Measurements from ENCODE around the gene FRAS1. TPM values are rescaled to one million over a fixed set of nuclear protein-coding genes. Genes with fewer than 3 reads are reported as not detected.
"Not testable (repeated sequence)": the region's sequence is repeated elsewhere in the genome, so short reads cannot be mapped to it uniquely, and the experiment has no call there.

Gene FRAS1
- total RNA-seq, 2 experiments from 2014 or later: 0.05 to 0.22 TPM

DNA sequence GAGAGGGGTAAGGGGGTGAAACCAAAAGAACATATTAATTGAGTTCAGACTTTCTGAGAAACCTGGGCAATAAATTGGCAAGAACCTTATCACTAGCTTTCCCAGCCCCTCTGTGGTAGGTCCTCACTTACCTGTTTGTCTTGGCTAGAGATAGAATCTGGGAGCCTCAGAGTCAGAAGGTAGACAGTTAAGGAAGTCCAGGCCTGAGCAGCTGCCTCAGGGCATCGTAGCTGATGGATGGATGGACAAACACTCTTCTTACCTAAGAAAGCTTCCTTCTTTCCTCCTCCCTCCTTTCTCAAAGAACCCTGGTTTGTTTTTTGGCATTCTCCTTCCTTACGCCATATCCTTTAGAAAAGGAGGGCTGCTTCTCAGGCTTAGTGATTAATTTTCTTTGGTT is 24.4 kb downstream of the FRAS1 start:
- ATAC-seq: no peak

GRCh38 chr4:78083035-78083434 is 25.9 kb downstream of the FRAS1 start:
- ChIA-PET POLR2A (no interaction called here), CTCF (no interaction called here)
- Mint-ChIP-seq H3K4me3 (no peak overlapping the region), H3K9me3 (no peaks in the 10 kb centered on the region), H3K36me3 (ENCODE audit: low read depth) (no peaks in the 10 kb centered on the region), H3K27me3 (peaks cover 17% of the 10 kb centered on the region), H3K27ac (no peak overlapping the region), H3K4me1 (ENCODE audit: low read depth) (no peaks in the 10 kb centered on the region)
- intact Hi-C loops (cut with micrococcal nuclease): no loop called here
- ATAC-seq: no peak
- TF ChIP-seq, protein P1, sequence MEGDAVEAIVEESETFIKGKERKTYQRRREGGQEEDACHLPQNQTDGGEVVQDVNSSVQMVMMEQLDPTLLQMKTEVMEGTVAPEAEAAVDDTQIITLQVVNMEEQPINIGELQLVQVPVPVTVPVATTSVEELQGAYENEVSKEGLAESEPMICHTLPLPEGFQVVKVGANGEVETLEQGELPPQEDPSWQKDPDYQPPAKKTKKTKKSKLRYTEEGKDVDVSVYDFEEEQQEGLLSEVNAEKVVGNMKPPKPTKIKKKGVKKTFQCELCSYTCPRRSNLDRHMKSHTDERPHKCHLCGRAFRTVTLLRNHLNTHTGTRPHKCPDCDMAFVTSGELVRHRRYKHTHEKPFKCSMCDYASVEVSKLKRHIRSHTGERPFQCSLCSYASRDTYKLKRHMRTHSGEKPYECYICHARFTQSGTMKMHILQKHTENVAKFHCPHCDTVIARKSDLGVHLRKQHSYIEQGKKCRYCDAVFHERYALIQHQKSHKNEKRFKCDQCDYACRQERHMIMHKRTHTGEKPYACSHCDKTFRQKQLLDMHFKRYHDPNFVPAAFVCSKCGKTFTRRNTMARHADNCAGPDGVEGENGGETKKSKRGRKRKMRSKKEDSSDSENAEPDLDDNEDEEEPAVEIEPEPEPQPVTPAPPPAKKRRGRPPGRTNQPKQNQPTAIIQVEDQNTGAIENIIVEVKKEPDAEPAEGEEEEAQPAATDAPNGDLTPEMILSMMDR (IDR thresholded peaks at IDR 0.05): no peak
- no peak for DNase-seq

More for the DNA sequence above, 24.4 kb downstream of the FRAS1 start:
- H3K4me3 Mint-ChIP-seq: no peak overlapping the region
- ChIA-PET CTCF (no interaction called here), POLR2A (no interaction called here)
- no peaks in the 10 kb centered on the region for H3K36me3 Mint-ChIP-seq (ENCODE audit: low read depth)
- DNase-seq: no peak
- intact Hi-C loops (cut with micrococcal nuclease): no loop called here
- TF ChIP-seq, protein P1 (IDR thresholded peaks at IDR 0.05): no peak
- peaks cover 17% of the 10 kb centered on the region for H3K27me3 Mint-ChIP-seq
- H3K4me1 Mint-ChIP-seq (ENCODE audit: low read depth): no peaks in the 10 kb centered on the region
- H3K27ac Mint-ChIP-seq: no peak overlapping the region
- no peaks in the 10 kb centered on the region for H3K9me3 Mint-ChIP-seq

DNA sequence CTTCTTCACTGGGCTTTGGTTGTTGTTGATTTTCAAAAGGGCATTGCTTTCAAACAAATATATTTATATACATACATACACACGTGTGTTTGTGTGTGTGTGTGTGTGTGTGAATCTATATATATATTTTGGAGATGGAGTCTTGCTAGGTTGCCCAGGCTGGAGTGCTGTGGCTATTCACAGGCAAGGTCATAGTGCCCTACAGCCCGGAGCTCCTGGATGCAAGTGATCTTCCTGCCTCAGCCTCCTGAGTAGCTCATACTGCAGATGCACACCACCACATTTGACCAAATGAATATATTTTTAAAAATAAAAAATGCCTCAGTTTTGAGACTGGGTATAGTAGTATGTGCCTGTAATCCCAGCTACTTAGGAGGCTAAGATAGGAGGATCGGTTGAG is 34.4 kb downstream of the FRAS1 start:
- no peaks in the 10 kb centered on the region for H3K4me1 Mint-ChIP-seq (ENCODE audit: low read depth)
- no peaks in the 10 kb centered on the region for H3K36me3 Mint-ChIP-seq (ENCODE audit: low read depth)
- DNase-seq (no peak), ATAC-seq (no peak)
- POLR2A ChIA-PET: no interaction called here
- CTCF ChIA-PET: no interaction called here
- peaks cover 3% of the 10 kb centered on the region for H3K27me3 Mint-ChIP-seq
- no peak overlapping the region for H3K4me3 Mint-ChIP-seq
- intact Hi-C loops (cut with micrococcal nuclease): no loop called here
- TF ChIP-seq, protein P1 (IDR thresholded peaks at IDR 0.05): no peak
- H3K9me3 Mint-ChIP-seq: no peaks in the 10 kb centered on the region
- H3K27ac Mint-ChIP-seq: no peak overlapping the region

DNA sequence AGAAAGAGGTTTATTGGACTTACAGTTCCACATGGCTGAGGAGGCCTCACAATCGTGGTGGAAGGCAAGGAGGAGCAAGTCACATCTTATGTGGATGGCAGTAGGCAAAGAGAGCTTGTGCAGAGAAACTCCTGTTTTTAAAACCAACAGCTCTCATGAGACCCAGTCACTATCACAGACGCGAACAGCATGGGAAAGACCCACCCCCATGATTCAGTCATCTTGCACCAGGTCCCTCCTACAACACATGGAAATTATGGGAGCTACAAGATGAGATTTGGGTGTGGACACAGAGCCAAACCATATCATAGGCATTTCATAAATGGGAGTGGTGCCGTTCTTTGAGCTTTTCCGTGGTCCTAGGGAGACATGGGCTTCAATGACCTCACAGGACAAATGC is 35.2 kb downstream of the FRAS1 start:
- H3K27me3 Mint-ChIP-seq; H3K27ac Mint-ChIP-seq; H3K4me1 Mint-ChIP-seq (ENCODE audit: low read depth); DNase-seq; intact Hi-C loops (cut with micrococcal nuclease); POLR2A ChIA-PET; H3K4me3 Mint-ChIP-seq; H3K9me3 Mint-ChIP-seq; CTCF ChIA-PET; ATAC-seq; H3K36me3 Mint-ChIP-seq (ENCODE audit: low read depth): not testable (repeated sequence)

GRCh38 chr4:78092850-78093249 is 35.7 kb downstream of the FRAS1 start:
- CTCF ChIA-PET: no interaction called here
- DNase-seq (no peak), ATAC-seq (no peak)
- TF ChIP-seq, protein P1 (IDR thresholded peaks at IDR 0.05): no peak
- Mint-ChIP-seq H3K27me3 (peaks cover 3% of the 10 kb centered on the region), H3K27ac (no peak overlapping the region), H3K9me3 (peaks cover 7% of the 10 kb centered on the region), H3K36me3 (ENCODE audit: low read depth) (no peaks in the 10 kb centered on the region), H3K4me1 (ENCODE audit: low read depth) (no peaks in the 10 kb centered on the region), H3K4me3 (no peak overlapping the region)
- intact Hi-C loops (cut with micrococcal nuclease): no loop called here
- POLR2A ChIA-PET: no interaction called here

GRCh38 chr4:78095081-78095480 is 38.0 kb downstream of the FRAS1 start:
- Mint-ChIP-seq H3K27me3 (peaks cover 3% of the 10 kb centered on the region), H3K4me3 (no peak overlapping the region), H3K36me3 (ENCODE audit: low read depth) (no peaks in the 10 kb centered on the region), H3K4me1 (ENCODE audit: low read depth) (no peaks in the 10 kb centered on the region), H3K27ac (no peak overlapping the region), H3K9me3 (peaks cover 7% of the 10 kb centered on the region)
- DNase-seq: no peak
- TF ChIP-seq, protein P1 (IDR thresholded peaks at IDR 0.05): no peak
- ChIA-PET POLR2A (no interaction called here), CTCF (no interaction called here)
- intact Hi-C loops (cut with micrococcal nuclease): no loop called here
- ATAC-seq: no peak

Data from activated CD8-positive, alpha-beta T cell treated with anti-CD3 and anti-CD28 coated beads for 36 hours (primary cell).